GM21529 (cell line): Measurements from ENCODE around the gene ST13.
"Not testable (repeated sequence)": the region's sequence is repeated elsewhere in the genome, so short reads cannot be mapped to it uniquely, and the experiment has no call there.

ENCODE experiments used
- ATAC-seq: cut with Tn5 transposase; IDR thresholded peaks from one replicate; pipeline ENCODE4 v1.9.1; 2021; ENCODE audit not compliant: unreplicated experiment

The ST13 gene

DNA sequence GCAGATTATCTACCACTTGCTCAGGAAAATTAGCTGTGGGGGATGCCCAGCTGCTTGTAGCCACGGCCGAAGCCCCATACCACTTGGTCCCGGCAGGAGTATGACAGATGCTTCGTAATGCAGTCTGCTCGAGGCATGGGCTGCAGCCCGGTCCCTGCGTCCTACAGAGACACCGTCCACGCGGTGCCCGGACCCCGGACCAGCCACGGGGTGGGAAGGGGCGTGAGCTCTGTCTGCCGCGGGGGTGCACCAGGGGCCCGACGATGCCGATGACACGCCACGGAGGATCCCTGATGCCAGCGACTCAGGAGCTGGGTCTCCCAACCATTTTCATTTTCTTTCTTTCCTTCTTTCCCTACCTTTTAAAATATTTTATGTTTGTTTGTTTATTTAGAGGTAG lies 67.3 kb downstream of the ST13 start:
- ATAC-seq, result no peak

DNA sequence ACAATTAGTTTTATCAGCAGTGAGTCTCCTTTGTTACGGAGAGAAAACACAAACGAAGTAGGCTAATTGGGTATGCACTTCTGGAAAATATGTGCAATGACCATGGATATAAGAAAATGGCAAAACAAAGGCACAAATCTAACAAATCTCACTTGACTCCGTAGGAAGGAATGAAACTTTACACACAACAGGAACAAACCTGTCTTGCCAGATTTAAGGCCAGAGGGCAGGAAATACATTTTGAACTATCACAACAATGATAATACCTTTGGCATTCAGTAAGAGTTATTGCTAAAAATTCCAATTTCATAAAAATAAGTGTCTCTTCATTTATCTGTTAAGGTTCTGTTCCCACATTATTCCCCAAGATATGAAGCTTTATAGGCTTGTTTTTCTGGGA lies 73.9 kb downstream of the ST13 start:
- no peak for ATAC-seq

DNA sequence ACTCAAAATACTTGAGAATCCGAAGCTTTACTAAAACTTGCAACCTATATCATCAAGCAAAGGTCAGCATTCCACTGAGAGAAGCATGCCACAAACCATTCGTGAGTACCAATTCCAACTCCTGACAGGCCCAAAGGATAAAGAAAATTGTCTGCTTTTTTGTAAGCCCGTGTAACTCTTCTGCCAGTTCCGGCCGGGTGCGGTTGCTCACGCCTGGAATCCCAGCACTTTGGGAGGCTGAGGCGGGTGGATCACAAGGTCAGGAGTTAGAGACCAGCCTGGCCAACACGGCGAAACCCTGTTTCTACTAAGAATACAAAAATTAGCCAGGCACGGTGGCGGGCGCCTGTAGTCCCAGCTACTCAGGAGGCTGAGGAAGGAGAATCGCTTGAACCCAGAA lies 74.7 kb downstream of the ST13 start:
- ATAC-seq, result not testable (repeated sequence)
